ENCODE measurements around the gene CYCS.

- TF ChIP-seq CTCF (conservative IDR thresholded peaks at IDR 0.05) = no peak
- TF ChIP-seq EZH2 (IDR thresholded peaks at IDR 0.05; ENCODE audit: low read depth) = no peak
These were observed 33.3 kb downstream of the CYCS start for GRCh38 chr7:25091779-25092178.

Data from PC-9 (cell line).